Esophagus muscularis mucosa (tissue), 4 donors: Measurements from ENCODE around the gene EBLN2. TPM values are rescaled to one million over a fixed set of nuclear protein-coding genes. Genes with fewer than 3 reads are reported as not detected.

Experiments
- DNase-seq: peaks from one replicate; pipeline ENCODE4 v3.0.0-alpha.2; 2017; ENCODE audit errors: extremely low spot score
- H3K27ac ChIP-seq, 4 donors: fragments of 200-600 bp; sonication (generic); replicated peaks in 1 of 4; 1 replicate in 3 of 4; 2 replicates in 1 of 4; pipeline ENCODE4 v1.5.1; 2016 to 2019; ENCODE audit warnings: mild to moderate bottlenecking in 1 of 4
- H3K27me3 ChIP-seq, 4 donors: fragments of 200-600 bp; sonication (generic); one replicate each; pipeline versions ENCODE4 v1.5.1 to v1.6.0; 2016 to 2019
- H3K36me3 ChIP-seq, 4 donors: fragments of 200-600 bp; sonication (generic); one replicate each; pipeline ENCODE4 v1.5.1; 2016 to 2019
- H3K4me1 ChIP-seq, 4 donors: fragments of 200-600 bp; sonication (generic); one replicate each; pipeline ENCODE4 v1.5.1; 2016 to 2019
- H3K4me3 ChIP-seq, 4 donors: fragments of 200-600 bp; sonication (generic); 1 replicate in 2 of 4; 2 replicates in 2 of 4; pipeline ENCODE4 v1.5.1; 2016 to 2019; ENCODE audit warnings: mild to moderate bottlenecking in 4 of 4, moderate library complexity in 1 of 4
- H3K9me3 ChIP-seq, 4 donors: fragments of 200-600 bp; sonication (generic); 1 replicate in 3 of 4; 2 replicates in 1 of 4; pipeline ENCODE4 v1.5.1; 2016 to 2019
- CTCF ChIP-seq, 3 experiments: fragments of 200-600 bp in 2 of 3; fragments of 450-650 bp in 1 of 3; sonication (generic) in 2 of 3; IDR thresholded peaks; one replicate each; pipeline ENCODE4 v1.5.1; 2017 to 2019; ENCODE audit warnings: antibody characterized with exemption in 3 of 3, mild to moderate bottlenecking in 2 of 3, moderate library complexity in 1 of 3
- EP300 ChIP-seq: sonication (generic); formaldehyde crosslinking; IDR thresholded peaks from one replicate; pipeline ENCODE4 v1.6.1; 2017; ENCODE audit warnings: antibody characterized with exemption
- POLR2A ChIP-seq: fragments of 450-650 bp; IDR thresholded peaks from one replicate; pipeline ENCODE4 v1.6.1; 2017; ENCODE audit warnings: antibody characterized with exemption, moderate library complexity, mild to moderate bottlenecking, low read depth
- POLR2AphosphoS5 ChIP-seq, 2 donors: sonication (generic); formaldehyde crosslinking; IDR thresholded peaks; one replicate each; pipeline ENCODE4 v1.6.1; 2017; ENCODE audit warnings: antibody characterized with exemption in 2 of 2
- WGBS: methylation state at CpG from one replicate; pipeline ENCODE4 v1.1.5; 2018; 5-methylcytosine and 5-hydroxymethylcytosine counted together
- intact Hi-C: fragments of 100-400 bp; cut with DNase I; formaldehyde crosslinking; loops from one replicate; pipeline ENCODE4 v1.15.1; 2023
- total RNA-seq, 4 donors: library from RNA; depleted of rRNA; stranded (reverse); fragments of >200 nt; gene quantifications; one replicate each; pipeline versions ENCODE4 v1.1.0 to v1.2.1, GENCODE V29; 2016

EBLN2 gene
- total RNA-seq, 4 donors from 2014 or later, result 1.0 to 2.8 (median 2.4) TPM

GRCh38 chr3:73068419-73068818 is 7.0 kb downstream of the EBLN2 start:
- Histone ChIP-seq H3K27me3 (no peaks in the 10 kb centered on the region), H3K27ac (no peak overlapping the region), H3K9me3 (no peaks in the 10 kb centered on the region), H3K36me3 (peaks cover 4 to 41% (median 18%) of the 10 kb centered on the region in 4 donors), H3K4me1 (peaks cover 0 to 5% (median 0%) of the 10 kb centered on the region in 4 donors), H3K4me3 (no peak overlapping the region)
- DNase-seq, result no peak
- intact Hi-C loops, result no loop called here
- TF ChIP-seq POLR2A (no peak), EP300 (no peak), CTCF (IDR thresholded peaks at IDR 0.05) (no peak), POLR2AphosphoS5 (IDR thresholded peaks at IDR 0.05) (no peak)
- WGBS, result 75% methylated on average over 3 of the region's 3 CpGs

GRCh38 chr3:73069187-73069586 is 7.7 kb downstream of the EBLN2 start:
- DNase-seq, result no peak
- 92% methylated on average over 5 of the region's 5 CpGs for WGBS
- intact Hi-C loops, result no loop called here
- Histone ChIP-seq H3K4me1 (peaks cover 0 to 5% (median 0%) of the 10 kb centered on the region in 4 donors), H3K36me3 (peaks cover 4 to 35% (median 18%) of the 10 kb centered on the region in 4 donors), H3K9me3 (no peaks in the 10 kb centered on the region), H3K27ac (no peak overlapping the region), H3K27me3 (no peaks in the 10 kb centered on the region), H3K4me3 (no peak overlapping the region)
- TF ChIP-seq POLR2AphosphoS5 (IDR thresholded peaks at IDR 0.05) (no peak), POLR2A (no peak), EP300 (no peak), CTCF (IDR thresholded peaks at IDR 0.05) (no peak)

- 88% methylated on average over 13 of the region's 14 CpGs for WGBS
- intact Hi-C loops, result no loop called here
- Histone ChIP-seq H3K4me1 (peaks cover 0 to 5% (median 0%) of the 10 kb centered on the region in 4 donors), H3K27ac (no peak overlapping the region), H3K9me3 (no peaks in the 10 kb centered on the region), H3K27me3 (no peaks in the 10 kb centered on the region), H3K4me3 (no peak overlapping the region), H3K36me3 (peaks cover 4 to 32% (median 12%) of the 10 kb centered on the region in 4 donors)
- TF ChIP-seq CTCF (IDR thresholded peaks at IDR 0.05) (no peak), POLR2A (no peak), EP300 (no peak), POLR2AphosphoS5 (IDR thresholded peaks at IDR 0.05) (no peak)
- no peak for DNase-seq
These were observed 8.5 kb downstream of the EBLN2 start for GRCh38 chr3:73069775-73070444.

- Histone ChIP-seq H3K9me3 (no peaks in the 10 kb centered on the region), H3K36me3 (peaks cover 0 to 22% (median 6%) of the 10 kb centered on the region in 4 donors), H3K4me3 (no peak overlapping the region), H3K27me3 (no peaks in the 10 kb centered on the region), H3K4me1 (peaks cover 0 to 5% (median 0%) of the 10 kb centered on the region in 4 donors), H3K27ac (no peak overlapping the region)
- TF ChIP-seq POLR2AphosphoS5 (IDR thresholded peaks at IDR 0.05) (no peak), EP300 (no peak), CTCF (IDR thresholded peaks at IDR 0.05) (no peak), POLR2A (no peak)
- DNase-seq, result no peak
- 57% methylated on average over 6 of the region's 6 CpGs for WGBS
- intact Hi-C loops, result no loop called here
These were observed 9.5 kb downstream of the EBLN2 start for GRCh38 chr3:73070675-73071575.
